ENCODE measurements around the gene KLRK1. TPM values are rescaled to one million over a fixed set of nuclear protein-coding genes. Genes with fewer than 3 reads are reported as not detected.
"Not testable (repeated sequence)": the region's sequence is repeated elsewhere in the genome, so short reads cannot be mapped to it uniquely, and the experiment has no call there.

KLRK1 gene
- total RNA-seq, 2 experiments from 2014 or later: 0.29 to 0.33 TPM

GRCh38 chr12:10384191-10384590 is 5.7 kb downstream of the KLRK1 start:
- Mint-ChIP-seq H3K27ac (no peak overlapping the region), H3K9me3 (peaks cover 2% of the 10 kb centered on the region), H3K27me3 (peaks cover 20% of the 10 kb centered on the region), H3K36me3 (no peaks in the 10 kb centered on the region), H3K4me1 (ENCODE audit: low read depth) (no peaks in the 10 kb centered on the region), H3K4me3 (no peak overlapping the region)
- DNase-seq: no peak
- intact Hi-C loops (cut with micrococcal nuclease): no loop called here
- CTCF ChIA-PET: no interaction called here
- POLR2A ChIA-PET: no interaction called here

- ChIA-PET CTCF (no interaction called here), POLR2A (no interaction called here)
- Mint-ChIP-seq H3K36me3 (no peaks in the 10 kb centered on the region), H3K4me3 (no peak overlapping the region), H3K27me3 (peaks cover 16% of the 10 kb centered on the region), H3K4me1 (ENCODE audit: low read depth) (no peaks in the 10 kb centered on the region), H3K27ac (no peak overlapping the region), H3K9me3 (peaks cover 2% of the 10 kb centered on the region)
- no peak for DNase-seq
- intact Hi-C loops (cut with micrococcal nuclease): no loop called here
These were observed 7.8 kb downstream of the KLRK1 start for GRCh38 chr12:10381928-10382628.

GRCh38 chr12:10378737-10379136 is 11.1 kb downstream of the KLRK1 start:
- H3K4me1 Mint-ChIP-seq (ENCODE audit: low read depth); H3K4me3 Mint-ChIP-seq; H3K36me3 Mint-ChIP-seq; DNase-seq; H3K27ac Mint-ChIP-seq; POLR2A ChIA-PET; intact Hi-C loops (cut with micrococcal nuclease); CTCF ChIA-PET; H3K9me3 Mint-ChIP-seq: not testable (repeated sequence)
- H3K27me3 Mint-ChIP-seq: peaks cover 14% of the 10 kb centered on the region

- ChIA-PET POLR2A (no interaction called here), CTCF (no interaction called here)
- no peak overlapping the region for H3K4me3 Mint-ChIP-seq
- no peaks in the 10 kb centered on the region for H3K36me3 Mint-ChIP-seq
- peaks cover 4% of the 10 kb centered on the region for H3K4me1 Mint-ChIP-seq (ENCODE audit: low read depth)
- no peak overlapping the region for H3K27ac Mint-ChIP-seq
- no peaks in the 10 kb centered on the region for H3K9me3 Mint-ChIP-seq
- intact Hi-C loops (cut with micrococcal nuclease): no loop called here
- DNase-seq: no peak
- H3K27me3 Mint-ChIP-seq: peaks cover 3% of the 10 kb centered on the region
These were observed 15.2 kb downstream of the KLRK1 start for GRCh38 chr12:10374624-10375018.

GRCh38 chr12:10372559-10372958 is 17.3 kb downstream of the KLRK1 start:
- no peak overlapping the region for H3K4me3 Mint-ChIP-seq
- intact Hi-C loops (cut with micrococcal nuclease): no loop called here

GRCh38 chr12:10371893-10372535 is 17.8 kb downstream of the KLRK1 start:
- intact Hi-C loops (cut with micrococcal nuclease); CTCF ChIA-PET; POLR2A ChIA-PET; H3K36me3 Mint-ChIP-seq; H3K4me1 Mint-ChIP-seq (ENCODE audit: low read depth); H3K27ac Mint-ChIP-seq; H3K27me3 Mint-ChIP-seq; H3K9me3 Mint-ChIP-seq; DNase-seq; H3K4me3 Mint-ChIP-seq: not testable (repeated sequence)

More at GRCh38 chr12:10372559-10372958, 17.3 kb downstream of the KLRK1 start:
- H3K9me3 Mint-ChIP-seq: peaks cover 4% of the 10 kb centered on the region
- CTCF ChIA-PET: no interaction called here
- DNase-seq: no peak
- POLR2A ChIA-PET: no interaction called here
- H3K36me3 Mint-ChIP-seq: peaks cover 4% of the 10 kb centered on the region
- peaks cover 5% of the 10 kb centered on the region for H3K27me3 Mint-ChIP-seq
- H3K4me1 Mint-ChIP-seq (ENCODE audit: low read depth): peaks cover 4% of the 10 kb centered on the region
- H3K27ac Mint-ChIP-seq: no peak overlapping the region

- Mint-ChIP-seq H3K36me3 (peaks cover 4% of the 10 kb centered on the region), H3K9me3 (peaks cover 4% of the 10 kb centered on the region), H3K4me3 (no peak overlapping the region), H3K4me1 (ENCODE audit: low read depth) (peaks cover 4% of the 10 kb centered on the region), H3K27me3 (peaks cover 3% of the 10 kb centered on the region), H3K27ac (no peak overlapping the region)
- ChIA-PET POLR2A (no interaction called here), CTCF (no interaction called here)
- intact Hi-C loops (cut with micrococcal nuclease): no loop called here
- DNase-seq: no peak
These were observed 20.1 kb downstream of the KLRK1 start for GRCh38 chr12:10369557-10370415.

GRCh38 chr12:10368206-10369171 is 21.4 kb downstream of the KLRK1 start:
- ChIA-PET POLR2A (no interaction called here), CTCF (no interaction called here)
- Mint-ChIP-seq H3K4me1 (ENCODE audit: low read depth) (peaks cover 4% of the 10 kb centered on the region), H3K4me3 (no peak overlapping the region), H3K36me3 (peaks cover 4% of the 10 kb centered on the region), H3K27ac (no peak overlapping the region), H3K27me3 (peaks cover 3% of the 10 kb centered on the region), H3K9me3 (peaks cover 4% of the 10 kb centered on the region)
- DNase-seq: no peak
- intact Hi-C loops (cut with micrococcal nuclease): no loop called here

GRCh38 chr12:10367714-10368113 is 22.1 kb downstream of the KLRK1 start:
- H3K27ac Mint-ChIP-seq; H3K27me3 Mint-ChIP-seq; DNase-seq; H3K9me3 Mint-ChIP-seq; H3K4me1 Mint-ChIP-seq (ENCODE audit: low read depth); H3K4me3 Mint-ChIP-seq; CTCF ChIA-PET; H3K36me3 Mint-ChIP-seq; intact Hi-C loops (cut with micrococcal nuclease); POLR2A ChIA-PET: not testable (repeated sequence)

- Mint-ChIP-seq H3K4me1 (ENCODE audit: low read depth) (no peaks in the 10 kb centered on the region), H3K9me3 (peaks cover 4% of the 10 kb centered on the region), H3K27me3 (peaks cover 3% of the 10 kb centered on the region), H3K36me3 (peaks cover 4% of the 10 kb centered on the region), H3K4me3 (no peak overlapping the region), H3K27ac (no peak overlapping the region)
- DNase-seq: no peak
- CTCF ChIA-PET: no interaction called here
- intact Hi-C loops (cut with micrococcal nuclease): no loop called here
- POLR2A ChIA-PET: interaction anchor here (0.6 kb wide), 1 partner anchor 117 kb away, joined by 3 read pairs; no protein-coding TSS in a partner anchor
These were observed 23.0 kb downstream of the KLRK1 start for GRCh38 chr12:10366875-10367274.

GRCh38 chr12:10365696-10366405 is 24.0 kb downstream of the KLRK1 start:
- CTCF ChIA-PET: interaction anchor here (0.9 to 1.3 kb wide), 2 partner anchors 196 to 247 kb away, joined by 3 read pairs; no protein-coding TSS in a partner anchor
- no peaks in the 10 kb centered on the region for H3K4me1 Mint-ChIP-seq (ENCODE audit: low read depth)

More at GRCh38 chr12:10365696-10366405, 24.0 kb downstream of the KLRK1 start:
- Mint-ChIP-seq H3K9me3 (peaks cover 4% of the 10 kb centered on the region), H3K4me3 (no peak overlapping the region), H3K36me3 (peaks cover 4% of the 10 kb centered on the region), H3K27me3 (peaks cover 2% of the 10 kb centered on the region), H3K27ac (no peak overlapping the region)
- no peak for DNase-seq
- intact Hi-C loops (cut with micrococcal nuclease): loop anchor here (2.0 kb wide), 2 partner anchors 35 to 45 kb away; no protein-coding TSS in a partner anchor
- POLR2A ChIA-PET: no interaction called here
